Right hindlimb (tissue), 1 donor: ENCODE data around the gene TASP1.
"Not testable (repeated sequence)": the region's sequence is repeated elsewhere in the genome, so short reads cannot be mapped to it uniquely, and the experiment has no call there.

Source experiments
- DNase-seq: peaks from one replicate; pipeline ENCODE4 v3.0.0-alpha.2; 2018

TASP1 gene

DNA sequence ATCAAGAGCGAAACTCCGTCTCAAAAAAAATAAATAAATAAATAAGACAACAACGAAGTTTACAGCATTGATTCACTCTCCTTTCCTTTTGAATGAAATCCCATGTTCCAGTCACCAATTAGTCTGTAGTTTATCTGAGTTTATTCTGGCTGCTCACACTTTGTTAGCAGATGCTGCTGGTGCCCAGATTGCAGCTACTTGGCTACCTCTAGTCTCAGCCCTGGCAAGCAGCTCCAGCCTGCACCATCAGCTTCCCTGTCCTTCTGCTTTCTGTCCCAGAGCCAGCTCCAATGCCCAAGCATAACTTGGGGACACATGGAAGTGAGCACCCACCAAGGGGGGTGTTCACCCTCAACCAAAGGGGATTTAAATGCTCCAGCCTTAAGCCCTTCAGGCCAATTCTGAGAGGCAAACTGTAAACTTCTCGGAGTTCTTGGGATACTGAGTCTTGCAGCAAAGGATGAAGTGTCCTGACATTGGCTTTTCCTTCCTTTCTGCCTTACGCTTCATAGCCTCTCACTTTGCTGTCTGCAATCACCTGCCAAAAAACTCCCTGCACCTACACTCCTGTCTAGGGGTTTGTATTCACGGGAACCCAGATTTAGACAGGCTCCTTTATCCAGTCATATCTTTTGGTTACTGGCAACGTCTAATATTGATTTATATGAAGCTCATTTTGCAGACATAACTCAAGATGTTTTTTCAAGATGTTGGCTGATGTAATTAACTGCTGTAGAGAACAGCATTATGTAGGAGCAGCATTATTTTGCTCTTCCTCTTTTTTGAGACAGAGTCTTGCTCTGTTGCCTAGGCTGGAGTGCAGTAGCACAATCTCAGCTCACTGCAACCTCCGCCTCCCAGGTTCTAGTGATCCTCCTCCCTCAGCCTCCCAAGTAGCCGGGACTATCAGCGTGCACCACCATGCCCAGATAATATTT, 9.8 kb upstream of the TASP1 start:
- DNase-seq: no peak

DNA sequence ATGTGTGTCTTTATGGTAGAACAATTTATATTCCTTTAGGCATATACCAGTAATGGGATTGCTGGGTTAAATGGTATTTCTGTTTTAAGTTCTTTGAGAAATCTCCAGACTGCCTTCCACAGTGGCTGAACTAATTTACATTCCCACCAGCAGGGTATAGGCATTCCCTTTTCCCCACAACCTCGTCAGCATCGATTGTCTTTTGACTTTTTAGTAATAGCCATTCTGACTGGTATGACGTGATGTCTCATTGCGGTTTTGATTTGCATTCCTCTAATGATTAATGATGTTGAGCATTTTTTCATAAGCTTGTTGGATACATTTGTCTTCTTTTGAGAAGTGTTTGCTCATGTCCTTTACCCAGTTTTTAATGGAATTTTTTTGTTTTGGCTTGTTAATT, 5.3 kb upstream of the TASP1 start:
- no peak for DNase-seq

DNA sequence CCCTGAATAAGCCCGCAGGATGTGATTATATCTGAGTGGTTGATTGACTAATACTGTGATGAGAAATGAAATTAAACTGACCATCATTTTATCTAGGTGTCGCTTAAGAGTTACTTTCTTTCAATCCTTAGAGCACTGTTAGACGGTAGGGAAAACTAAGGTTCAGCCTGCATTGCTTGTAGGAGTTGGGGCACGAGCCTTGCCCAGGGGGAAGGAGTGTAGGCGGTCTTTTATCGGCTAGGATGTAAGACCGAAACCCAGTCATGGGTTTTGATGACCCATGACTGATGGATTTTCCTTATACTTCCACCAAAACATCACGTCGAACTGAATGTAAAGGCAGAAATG, 392 bp upstream of the TASP1 start:
- DNase-seq: no peak

DNA sequence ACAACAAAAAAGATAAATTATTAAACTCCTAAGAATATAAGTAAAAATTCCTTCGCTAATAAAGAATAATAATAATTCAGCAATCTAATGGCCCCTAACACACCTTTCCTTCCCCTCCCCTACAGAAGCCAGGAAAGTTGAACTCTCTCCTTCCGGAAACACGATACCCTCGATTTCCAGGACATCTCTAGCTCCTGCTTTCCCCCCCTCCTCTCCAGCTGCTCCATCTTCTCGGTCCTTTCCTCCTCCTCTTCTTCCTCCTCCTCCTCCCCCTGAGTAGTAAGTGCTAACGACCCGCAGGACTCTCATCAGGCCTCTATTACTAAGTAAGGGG, 603 bp downstream of the TASP1 start:
- DNase-seq: no peak

DNA sequence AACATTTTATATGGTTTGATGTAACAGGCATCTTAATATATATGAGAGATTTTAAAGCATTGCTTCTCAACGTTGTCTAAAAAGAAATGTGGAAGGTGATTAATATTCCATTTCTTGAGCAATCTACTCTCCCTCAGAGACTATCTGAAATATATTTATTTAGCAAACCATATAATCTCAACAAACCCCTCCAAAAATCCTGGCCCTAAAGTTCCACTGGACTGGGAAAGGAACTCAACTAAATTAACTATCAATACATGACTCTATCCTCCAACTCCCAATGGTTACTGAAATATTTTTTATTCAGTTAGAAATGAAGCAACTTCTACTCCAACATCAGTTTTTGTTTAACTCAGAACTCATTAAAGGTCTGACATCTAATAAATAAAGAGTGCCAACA, 6.3 kb downstream of the TASP1 start:
- DNase-seq: no peak

DNA sequence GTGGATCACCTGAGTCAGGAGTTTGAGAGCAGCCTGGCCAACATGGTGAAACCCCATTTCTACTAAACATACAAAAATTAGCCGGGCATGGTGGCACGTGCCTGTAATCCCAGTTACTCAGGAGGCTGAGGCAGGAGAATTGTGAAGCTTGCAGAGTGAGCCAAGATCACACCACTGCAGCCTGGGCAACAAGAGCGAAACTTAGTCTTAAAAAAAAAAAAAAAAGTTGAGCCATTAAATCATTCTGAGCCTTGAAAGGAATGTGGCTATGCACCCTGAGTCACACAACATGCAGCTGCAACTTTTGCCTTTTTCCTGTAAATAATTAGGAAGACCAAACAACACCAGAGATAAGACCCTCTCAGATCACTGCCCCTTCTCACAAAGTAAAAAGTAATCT, 11.2 kb downstream of the TASP1 start:
- DNase-seq: not testable (repeated sequence)

DNA sequence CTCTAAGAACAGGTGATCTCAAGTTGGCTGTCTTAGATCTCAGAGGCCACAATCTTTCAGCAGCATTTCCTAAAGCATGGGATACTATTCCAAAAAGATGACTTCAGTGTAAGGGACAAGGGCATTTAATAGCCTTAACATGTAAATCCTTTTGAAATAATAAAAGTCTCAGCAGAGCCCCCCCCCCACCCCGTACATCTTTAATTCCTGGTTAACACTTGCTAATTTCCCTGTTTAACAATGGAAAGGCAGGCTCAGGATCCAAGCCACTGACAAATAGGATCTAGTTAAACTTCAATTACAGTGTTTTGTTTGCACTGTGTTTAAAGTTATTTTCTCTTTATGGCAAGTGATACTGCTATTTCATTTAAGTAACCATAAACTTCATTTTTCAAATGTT, 12.0 kb downstream of the TASP1 start:
- DNase-seq: no peak

DNA sequence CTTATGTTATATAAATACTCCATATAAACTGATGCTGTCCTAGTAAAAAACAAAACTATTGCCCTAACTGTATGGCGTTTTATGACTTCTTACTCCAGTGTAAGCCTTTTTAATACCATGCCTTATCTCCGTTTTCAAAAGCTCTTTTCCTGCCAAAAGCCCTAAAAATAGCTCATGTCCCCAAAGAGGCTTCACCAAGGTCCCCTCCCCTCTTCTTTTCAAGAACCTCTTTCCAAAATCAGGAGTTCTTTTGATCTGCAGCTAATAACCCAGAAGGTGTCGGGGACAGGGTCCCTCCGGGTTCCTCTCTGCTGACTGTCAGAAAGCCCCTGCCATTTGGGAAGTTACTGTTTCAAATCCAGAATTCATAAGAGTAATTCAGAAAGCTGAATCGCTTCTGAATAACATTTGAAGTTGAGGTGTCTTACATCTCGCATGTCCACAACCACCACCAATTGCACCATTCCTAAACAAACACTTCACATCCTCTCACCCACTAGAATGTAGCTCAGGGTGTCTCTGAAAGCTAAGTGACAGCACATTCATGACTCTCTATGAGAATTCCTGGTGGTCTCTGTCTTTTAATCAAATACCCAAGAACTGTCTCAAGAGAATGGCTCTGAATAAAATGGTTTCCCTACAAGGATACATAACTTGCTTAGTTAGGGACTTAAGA, 13.3 kb downstream of the TASP1 start:
- DNase-seq: no peak

DNA sequence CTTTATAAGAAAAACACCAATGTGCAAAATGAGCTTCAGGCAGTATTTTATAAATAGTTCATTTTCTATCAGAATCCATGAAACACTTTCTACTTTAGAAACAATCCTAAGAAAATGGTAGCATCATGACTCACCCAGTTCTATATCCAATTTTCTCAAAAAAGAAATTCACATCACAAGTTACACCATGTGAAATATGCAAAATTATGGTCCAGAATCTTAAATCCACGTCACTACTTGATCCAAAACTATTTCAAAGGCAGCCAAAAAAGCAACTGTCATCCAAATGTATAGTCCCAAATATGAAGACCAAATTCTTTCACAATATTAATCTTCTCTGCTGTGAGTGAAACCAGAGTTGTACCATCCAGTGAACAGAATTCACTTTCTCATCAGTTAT, 19.3 kb downstream of the TASP1 start:
- DNase-seq: not testable (repeated sequence)

DNA sequence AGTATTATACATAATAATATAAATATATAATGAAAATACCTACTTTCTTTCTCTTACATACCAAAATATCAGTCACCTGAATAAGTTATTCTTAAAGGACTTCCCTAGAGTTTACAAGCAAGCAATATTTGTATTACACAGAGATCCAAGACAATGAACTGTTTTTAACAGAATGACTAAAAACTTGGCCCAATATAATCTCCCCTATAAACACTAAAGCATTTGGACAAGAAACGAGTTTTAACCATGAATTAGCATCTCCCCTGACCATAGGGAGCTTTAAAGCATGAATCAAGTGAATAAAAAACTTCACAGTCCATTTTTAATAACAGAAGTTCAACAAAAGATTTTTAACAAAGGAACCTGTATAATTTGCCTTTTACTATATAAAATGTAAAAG, 20.3 kb downstream of the TASP1 start:
- not testable (repeated sequence) for DNase-seq

DNA sequence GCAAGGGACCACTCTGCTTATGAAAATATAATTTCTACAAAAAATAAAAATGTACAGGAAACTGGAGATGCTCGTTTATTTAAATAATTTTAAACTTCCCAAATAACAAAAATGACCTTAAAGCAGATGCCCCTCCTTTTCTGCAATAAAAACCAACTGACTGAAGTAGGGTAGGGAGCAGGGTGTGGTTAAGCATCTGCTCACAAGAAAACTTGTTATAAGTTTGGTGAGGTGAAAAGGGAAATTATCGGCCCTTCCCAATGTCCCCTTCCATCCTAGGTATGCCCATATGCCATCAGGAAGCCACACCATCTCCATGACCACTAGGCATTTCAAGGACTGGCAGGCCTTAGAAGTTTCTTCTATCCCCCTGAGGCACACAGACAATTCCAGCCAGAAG, 21.1 kb downstream of the TASP1 start:
- DNase-seq: not testable (repeated sequence)

DNA sequence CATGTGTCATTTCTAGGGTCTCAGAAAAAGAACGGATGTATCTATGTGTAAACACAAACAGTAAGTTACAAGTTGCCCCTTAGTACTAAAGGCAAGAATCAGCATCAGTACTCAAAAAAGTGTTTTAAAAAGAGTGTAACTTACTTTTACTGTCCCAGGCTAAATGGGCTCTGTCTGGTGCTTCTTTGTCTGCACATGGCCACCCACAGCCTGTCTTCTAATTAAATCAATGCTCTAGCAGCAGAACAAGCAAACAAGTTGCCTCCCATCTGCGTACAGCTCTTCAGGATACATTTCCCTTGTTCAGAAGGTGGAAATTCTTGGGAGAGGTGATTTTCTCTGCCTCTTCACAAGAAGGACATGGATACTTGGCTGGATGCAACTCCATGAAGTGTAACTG, 22.0 kb downstream of the TASP1 start:
- not testable (repeated sequence) for DNase-seq

DNA sequence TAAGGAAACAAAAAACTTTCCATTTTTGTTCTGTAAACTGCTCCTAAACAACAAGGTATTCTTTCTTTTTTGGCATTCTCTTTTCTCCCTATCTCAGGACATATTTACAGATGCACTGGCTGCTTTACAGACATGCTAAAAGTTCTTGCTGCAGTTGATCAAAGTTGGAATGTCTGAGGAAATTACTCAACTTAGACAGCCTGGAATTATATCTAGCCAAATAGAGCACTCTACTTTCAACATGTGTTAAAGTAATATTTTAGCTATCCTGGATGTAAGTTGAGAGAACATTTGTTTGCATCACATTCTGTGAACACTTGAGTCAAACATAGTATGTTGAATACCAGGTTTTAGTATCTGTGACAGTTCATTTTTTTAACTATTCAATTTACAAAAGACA, 24.8 kb downstream of the TASP1 start:
- DNase-seq: no peak

DNA sequence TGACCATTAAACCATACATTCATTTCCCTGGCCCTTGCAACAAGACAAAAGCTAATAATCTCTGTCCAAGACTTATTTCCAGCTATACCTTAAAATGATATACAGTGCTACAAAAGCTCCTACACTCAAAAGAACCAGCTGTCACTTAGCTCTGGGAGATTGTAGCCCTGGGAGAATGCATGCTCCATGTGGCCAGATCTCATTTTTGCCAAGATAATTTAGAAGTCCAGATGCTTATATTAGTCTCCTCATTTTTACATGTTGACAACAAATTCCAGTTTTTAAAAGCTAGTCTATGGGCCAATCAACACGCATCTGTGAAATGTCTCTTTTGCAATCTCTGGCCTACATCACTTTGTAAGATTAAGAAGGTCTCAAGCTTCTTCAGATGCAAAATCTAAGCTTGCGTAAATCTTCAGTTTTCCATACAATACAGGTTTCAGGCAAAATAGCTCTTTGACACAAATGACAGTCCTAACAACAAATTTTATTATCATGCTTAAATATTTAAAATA, 27.1 kb downstream of the TASP1 start:
- no peak for DNase-seq

DNA sequence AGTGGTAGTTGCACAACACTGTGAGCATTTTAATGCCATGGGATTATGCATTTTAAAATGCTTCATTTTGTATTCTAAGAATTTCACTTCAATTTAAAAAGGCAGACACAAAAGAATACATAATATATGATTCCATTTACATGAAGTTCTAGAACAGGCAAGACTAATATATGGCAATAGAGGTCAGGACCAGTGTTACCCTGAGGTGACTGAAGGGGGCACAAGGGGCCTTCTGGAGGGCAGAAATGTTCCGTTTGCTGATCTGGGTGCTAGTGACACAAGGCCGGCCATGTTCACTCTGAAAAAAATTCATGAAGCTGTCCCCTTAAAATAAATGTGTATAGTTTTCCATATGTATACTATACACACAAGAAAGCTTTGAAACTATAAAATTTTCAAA, 28.5 kb downstream of the TASP1 start:
- DNase-seq: no peak

DNA sequence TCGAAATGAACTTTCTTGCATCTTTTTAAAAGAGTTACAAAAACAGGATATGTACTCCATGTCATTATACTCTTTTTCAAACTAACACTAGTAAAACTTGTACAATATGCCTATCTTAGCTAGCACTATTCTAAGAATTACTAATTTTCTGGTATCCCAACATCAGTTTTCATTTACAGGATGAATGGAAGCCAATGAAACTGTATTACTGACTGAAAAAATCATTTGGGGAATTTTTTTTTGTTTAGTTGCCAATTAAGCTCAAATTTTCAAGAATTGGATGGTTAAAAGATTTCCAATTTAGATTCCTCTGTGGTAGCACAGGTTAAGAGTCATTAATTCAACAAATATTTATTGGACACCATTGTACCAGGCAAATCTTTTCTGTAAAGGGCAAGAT, 30.7 kb downstream of the TASP1 start:
- no peak for DNase-seq

DNA sequence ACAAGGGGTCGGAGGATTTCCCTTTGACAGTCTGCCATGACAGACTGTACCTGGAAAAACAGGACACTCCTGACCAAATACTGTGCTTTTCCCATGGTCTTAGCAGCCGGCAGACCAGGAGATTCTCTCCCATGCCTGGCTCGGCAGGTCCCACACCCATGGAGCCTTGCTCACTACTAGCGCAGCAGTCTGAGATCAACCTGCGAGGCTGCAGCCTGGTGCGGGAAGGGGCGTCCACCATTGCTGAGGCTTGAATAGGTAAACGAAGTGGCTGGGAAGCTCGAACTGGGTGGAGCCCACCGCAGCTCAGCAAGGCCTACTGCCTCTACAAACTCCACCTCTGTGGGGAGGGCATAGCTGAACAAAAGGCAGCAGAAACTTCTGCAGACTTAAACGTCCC, 45.3 kb downstream of the TASP1 start:
- not testable (repeated sequence) for DNase-seq

DNA sequence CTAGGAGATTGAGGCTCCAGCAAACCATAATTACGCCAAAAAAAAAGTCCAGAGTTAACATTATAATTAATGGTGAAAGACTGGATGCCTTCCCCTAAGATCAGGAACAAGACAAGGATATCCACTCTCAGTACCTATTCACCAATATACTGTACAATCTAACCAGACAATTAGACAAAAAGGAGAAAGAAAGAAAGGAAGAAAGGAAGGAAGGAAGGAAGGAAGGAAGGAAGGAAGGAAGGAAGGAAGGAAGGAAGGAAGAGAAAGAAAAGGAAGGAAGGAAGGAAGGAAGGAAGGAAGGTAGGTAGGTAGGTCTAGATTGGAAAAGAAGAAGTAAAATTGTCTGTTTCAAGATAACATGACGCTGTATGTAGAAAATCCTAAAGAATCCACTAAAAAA, 50.7 kb downstream of the TASP1 start:
- DNase-seq: no peak

DNA sequence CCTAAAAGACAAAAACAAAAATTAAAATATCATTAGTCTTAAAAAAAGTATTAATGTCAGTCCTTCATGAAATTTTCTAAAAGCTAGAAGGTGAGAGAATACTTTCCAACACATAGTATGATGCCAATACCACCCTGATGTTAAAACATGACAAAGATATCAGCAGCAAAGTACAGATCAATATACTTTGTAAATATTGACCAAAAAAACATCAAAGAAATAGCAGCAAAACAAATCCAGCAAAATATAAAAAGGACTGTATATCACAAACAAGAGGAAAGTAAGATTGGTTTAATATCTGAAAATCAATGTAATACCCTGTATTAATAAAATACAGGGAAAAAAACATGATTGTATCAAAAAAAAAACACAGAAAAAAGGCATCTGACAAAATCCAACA, 51.4 kb downstream of the TASP1 start:
- DNase-seq: no peak

DNA sequence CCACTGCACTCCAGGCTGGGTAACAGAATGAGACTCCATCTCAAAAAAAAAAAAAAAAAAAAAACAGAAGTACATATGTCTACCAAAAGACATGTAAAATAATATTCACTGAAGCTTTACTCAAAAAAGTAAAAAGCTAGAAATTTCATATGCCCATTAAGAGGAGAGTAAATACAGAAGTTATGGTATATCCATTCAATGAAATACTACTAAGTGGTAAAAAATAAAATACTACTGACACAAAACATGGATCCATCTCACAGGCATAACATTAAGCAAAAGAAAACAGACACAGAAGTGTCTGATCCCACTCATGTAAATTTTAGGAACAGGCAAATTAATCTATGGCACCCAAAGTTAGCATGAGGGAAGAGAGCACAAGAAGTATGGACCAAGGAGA, 52.6 kb downstream of the TASP1 start:
- no peak for DNase-seq

DNA sequence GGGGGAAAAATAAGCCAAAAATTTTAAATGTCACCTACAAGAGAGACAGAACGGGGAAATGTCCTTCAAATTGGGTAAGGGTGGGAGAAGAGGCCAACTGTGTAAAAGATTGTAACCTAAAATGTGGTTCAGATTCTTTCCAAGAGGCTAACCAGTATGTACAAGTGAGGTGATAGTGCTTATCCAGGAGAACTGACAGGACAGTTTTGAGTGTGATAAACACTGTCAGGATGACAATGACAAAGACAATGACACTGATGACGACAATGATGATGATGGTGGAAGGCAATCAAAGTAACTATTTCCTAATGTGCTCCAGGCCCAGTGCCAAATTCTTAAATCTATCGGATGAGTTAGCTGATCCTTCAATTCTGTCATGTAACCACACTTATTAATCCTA, 57.3 kb downstream of the TASP1 start:
- no peak for DNase-seq

DNA sequence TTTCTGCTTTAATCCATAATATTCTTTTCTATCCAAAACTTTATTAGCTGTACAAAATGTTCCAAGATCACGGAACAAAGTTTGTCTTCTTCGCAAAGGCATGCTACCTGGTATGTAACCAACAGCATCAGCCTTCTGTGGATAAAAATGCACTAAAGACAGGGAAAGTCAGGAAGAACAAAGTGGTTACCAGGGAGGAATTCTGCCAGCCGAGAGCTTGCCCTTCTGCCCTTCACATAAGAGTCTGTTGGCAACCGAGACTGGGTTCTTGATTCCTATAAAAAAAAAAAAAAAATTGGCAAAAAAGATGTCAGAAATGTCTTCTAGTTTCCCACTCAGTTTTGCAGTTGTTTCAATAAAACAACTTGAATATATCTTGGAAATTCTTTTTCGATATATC, 58.0 kb downstream of the TASP1 start:
- no peak for DNase-seq

DNA sequence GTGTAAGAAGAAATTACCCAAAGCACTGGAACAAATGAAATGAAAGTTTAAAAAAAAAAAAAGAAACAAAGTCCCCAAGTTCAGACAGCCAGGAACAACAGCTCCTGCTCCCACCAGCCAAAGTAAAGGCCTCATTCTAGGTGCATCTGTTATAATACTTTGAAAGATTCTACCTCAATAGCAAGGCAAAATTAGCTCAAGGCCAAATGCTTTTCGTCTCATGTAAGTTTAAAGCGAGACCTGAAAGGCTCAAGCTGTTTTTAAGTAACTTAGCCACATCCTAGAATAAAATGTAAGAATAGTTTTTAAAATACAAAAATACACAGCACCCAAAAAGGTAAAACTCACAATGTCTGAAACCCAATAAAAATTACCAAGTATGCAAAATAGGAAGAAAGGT, 64.7 kb downstream of the TASP1 start:
- DNase-seq: no peak

DNA sequence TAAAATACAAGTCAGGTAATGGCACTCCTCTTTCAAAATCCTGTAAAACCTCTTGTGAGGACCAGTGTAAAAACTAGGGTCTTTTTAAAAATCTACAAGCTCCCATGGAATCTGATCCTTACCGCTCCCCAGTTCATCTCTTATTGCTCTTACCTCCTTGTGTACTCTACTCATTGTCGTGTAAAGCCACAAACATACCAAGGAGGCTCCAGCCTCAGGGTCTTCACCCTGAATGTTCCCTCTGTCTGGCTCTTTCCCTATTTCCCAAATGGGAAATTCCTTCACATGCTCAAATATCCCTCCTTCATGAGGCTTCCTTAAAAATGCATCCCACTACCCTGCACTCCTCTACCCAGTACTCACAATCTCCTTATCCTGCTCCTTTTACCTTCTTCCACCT, 67.1 kb downstream of the TASP1 start:
- no peak for DNase-seq

DNA sequence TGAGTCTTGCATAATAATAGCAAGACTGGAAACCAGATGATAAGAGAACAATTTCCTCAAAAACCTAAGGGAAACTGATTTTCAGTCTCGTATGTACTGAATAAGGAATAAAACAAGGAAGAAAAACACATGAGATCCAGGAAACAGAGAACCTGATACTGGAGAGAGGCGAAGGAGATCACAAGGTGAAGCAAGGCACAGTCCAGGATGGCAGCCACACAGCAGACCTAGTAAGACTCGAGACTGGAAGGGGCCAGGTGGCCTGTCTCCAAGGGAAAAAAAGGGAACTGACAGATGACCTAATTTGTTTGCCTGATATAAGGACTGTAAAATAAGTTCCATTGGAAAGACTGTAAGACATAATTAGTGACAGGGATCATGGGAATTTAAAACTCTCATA, 71.1 kb downstream of the TASP1 start:
- DNase-seq: peak; percentile 24
